CD4-positive, alpha-beta T cell treated with Interleukin-17A for 4 hours (primary cell): ENCODE data around the gene UGCG.
"Not testable (repeated sequence)": the region's sequence is repeated elsewhere in the genome, so short reads cannot be mapped to it uniquely, and the experiment has no call there.

Source experiments
- DNase-seq: peaks from one replicate; pipeline ENCODE4 v3.0.0-alpha.2; 2020; ENCODE audit warnings: mixed read lengths

The UGCG gene

DNA sequence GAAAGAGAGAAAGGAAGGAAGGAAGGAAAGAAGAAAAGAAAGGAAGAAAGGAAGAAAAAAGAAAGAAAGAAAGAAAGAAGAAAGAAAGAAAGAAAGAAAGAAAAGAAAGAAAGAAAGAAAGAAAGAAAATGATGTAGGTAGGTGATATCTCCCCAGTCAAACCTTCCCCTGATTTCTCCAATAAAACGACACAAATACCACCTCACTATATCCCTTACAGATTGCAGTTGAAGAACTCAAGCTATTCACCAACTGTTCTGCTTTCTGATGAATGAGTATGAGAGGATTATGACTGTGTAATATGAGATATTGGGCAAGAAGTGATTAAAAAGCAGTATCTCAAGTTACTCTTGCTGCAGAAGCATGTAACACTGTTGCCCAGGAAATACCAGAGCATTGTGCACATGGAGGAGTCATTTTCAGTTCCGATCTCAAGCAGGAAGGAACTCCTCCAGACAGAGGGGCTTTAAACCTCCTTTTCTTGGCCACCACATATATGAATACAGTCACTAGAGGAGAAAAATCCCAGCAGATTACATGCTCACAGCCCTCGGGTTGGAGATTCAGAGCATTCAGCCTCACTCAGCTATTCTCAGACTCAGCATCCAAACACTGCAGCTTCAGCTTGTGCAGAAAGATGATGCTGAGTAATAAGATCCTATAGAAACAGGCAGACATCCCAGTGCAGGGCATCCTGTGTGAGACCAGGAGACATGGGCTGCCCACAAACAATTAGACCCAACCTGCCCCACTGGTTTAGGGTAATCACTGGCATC, 61.4 kb downstream of the UGCG start:
- DNase-seq: peak; percentile 18

DNA sequence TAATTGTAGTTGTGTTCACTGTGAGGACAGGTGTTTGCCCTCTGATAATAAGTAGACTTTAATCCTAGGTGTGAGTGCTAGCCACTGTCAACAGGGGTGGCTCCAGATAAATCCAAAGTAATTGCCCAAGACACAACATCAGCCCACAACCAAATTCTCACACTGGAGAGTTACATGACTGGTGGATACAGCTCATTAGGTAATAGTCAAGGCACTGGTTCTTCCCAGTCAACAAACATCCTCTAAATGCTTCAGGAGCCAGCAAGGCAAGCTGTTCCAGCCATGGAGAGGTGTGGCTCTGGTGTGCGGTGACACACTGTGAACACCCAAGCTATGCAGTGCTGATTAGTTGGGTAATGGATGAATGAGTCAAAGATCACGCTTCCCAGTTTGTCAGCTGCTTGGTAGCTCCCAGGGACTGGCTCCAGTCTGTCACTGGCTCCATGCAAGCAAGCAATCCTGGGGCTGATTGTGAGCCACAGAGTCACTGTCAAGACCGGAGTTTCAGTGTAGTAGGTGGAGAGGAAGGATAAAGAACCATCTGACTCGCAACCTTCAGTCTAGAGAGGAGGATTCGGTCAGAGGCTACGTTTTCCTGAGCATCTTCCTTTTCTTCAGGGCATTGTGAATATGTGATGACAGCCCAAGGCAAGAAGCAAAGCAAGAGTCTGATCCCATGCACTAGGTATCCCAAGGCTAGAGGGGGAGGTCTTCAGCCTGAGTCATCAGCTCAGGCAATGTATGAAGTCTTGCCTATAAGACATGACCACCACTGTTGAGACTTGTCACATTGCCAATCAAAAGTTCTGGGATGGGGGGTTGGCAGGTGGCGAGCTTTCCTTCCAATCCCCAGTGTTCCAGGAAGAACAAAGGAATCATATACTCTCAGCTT, 63.1 kb downstream of the UGCG start:
- DNase-seq: no peak

DNA sequence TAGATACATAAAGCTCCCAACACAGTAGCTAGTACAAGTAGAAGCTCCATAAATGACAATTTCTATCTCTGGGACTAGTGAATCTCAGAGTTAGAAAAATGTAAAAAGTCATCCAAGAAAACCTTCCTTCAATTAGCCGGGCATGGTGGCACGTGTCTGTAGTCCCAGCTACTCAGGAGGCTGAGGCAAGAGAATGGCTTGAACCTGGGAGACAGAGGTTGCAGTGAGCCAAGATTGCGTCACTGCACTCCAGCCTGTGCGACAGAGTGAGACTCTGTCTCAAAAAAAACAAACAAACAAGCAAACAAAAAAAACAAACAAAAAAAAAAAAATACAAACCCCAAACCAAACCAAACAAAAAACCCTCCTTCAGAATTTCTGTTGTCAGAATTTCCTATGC, 63.9 kb downstream of the UGCG start:
- DNase-seq: not testable (repeated sequence)

DNA sequence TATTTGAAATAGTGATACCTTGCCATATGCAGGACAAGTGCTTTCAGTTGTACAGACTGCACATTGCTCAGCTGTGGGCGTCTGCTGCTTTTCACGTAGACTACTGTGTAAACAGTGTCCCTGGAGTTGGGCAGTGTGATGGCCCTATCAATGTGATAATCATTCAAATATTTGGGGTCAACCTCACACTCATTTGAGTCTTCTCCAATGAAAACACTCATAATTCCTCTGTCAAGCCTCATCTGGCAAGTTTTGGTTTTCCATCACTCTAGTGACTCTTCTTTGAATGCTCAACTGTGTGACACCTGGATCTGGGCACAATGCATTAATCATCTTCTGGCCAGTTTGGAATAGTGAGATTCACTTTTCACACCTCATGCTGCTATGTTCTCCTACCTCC, 64.4 kb downstream of the UGCG start:
- DNase-seq: no peak

DNA sequence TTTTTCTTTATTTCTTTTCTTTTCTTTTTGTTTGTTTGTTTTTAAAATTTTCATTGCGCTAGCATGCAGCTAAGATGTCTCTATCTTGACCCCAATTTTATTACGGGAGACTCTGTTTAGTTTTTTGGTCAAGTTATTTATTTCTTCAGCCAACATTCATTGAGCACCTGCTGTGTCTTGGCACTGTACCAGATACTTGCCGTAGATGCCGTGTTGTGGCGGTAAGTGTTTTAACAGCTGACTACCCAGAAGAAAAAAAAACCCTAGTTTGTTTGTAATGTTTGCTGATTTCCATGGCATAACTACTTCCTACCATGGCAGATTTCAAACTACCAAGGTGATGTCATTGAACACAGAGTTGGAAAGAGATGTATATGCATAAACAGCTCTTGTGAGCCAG, 65.0 kb downstream of the UGCG start:
- no peak for DNase-seq

DNA sequence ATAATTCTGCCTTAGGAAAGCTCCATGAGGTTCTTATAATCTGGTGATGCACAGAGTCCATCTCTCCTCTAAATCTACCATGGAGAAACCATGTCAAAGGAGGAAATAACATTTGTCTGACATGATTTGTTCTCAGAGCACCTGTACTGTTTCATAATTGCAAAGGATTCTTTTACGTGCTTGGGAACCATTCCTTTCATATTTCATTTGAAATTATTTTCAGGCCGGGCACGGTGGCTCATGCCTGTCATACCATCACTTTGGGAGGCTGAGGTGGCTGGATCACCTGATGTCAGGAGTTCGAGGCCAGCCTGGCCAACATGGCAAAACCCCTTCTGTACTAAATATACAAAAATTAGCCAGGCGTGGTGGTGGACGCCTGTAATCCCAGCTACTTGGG, 65.4 kb downstream of the UGCG start:
- no peak for DNase-seq

DNA sequence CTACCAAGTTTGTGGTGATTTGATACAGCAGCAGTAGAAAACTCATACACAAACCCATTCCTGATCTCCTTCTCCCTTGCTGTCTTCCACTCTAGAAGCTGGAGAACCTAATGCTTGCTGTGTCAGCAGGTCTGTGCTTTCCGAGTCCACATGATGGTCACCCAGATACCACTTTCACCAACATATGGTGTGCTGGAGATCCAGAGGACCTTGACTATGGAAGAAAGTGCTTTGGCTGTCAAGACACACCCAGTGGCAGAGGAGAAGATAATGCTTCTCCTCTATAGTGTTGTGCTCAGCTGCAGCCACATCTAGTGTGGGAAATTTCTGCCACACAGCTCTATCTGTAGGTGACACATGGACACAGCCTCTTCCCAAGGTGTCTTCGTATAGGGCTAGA, 67.4 kb downstream of the UGCG start:
- DNase-seq: no peak

DNA sequence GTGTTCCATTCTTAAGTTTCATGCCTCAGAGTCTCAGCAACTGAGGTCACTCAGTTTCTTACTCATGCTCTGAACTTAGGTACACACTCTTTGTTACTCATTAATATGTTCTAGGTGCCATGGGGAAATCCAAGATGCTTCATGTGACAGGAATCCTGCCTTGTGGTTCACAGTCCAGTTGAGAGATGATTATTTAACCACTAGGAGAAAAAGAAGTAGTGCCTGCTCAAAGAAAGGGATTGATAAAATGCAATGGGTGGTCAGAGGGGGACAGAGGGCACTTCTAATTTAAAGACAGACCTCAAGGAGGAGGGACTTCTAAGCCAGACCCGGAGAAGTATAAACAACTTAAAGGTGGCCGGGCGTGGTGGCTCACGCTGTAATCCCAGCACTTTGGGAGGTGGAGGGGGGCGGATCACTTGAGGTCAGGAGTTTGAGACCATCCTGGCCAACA, 69.0 kb downstream of the UGCG start:
- DNase-seq: no peak

DNA sequence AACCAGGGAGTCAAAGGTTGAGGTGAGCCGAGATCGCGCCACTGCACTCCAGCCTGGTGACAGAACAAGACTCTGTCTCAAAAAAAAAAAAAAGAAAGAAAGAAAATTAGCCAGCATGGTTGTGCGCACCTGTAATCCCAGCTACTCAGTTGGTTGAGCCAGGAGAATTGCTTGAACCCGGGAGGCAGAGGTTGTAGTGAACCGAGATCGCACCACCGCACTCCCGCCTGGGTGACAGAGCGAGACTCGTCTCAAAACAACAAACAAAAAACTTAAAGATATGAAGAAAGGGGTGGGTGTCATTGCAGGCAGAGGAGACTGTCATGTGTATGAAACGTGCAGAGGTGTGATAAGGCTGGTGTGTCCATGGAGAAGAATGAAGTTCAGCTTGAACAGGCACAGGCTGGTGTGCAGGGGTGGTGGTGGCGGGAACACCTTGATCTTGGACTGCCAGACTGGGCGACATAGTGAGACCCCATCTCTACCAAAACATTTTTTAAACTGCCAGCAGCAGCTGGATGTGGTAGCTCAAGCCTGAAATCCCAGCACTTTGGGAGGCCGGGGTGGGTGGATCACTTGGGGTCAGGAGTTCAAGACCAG, 69.6 kb downstream of the UGCG start:
- DNase-seq: no peak

DNA sequence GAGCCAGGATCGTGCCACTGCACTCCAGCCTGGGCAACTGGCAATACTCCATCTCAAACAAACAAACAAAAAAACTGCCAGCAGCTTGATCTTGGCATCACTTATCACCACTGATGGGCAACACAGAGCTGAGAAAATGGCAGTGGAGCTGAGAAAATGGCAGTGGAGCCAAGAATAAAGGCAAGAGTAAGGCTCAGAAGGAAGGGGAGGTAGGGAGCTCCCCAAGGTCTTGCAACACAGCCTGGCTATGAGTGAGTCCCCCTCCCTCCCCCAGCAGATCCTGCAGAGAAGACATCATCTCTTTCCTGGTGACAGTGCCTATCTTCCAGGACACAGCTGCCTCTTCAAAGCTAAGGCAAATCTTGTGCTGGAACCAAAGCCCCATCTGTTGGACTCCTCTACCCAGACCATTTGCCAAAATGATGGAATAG, 70.3 kb downstream of the UGCG start:
- no peak for DNase-seq

DNA sequence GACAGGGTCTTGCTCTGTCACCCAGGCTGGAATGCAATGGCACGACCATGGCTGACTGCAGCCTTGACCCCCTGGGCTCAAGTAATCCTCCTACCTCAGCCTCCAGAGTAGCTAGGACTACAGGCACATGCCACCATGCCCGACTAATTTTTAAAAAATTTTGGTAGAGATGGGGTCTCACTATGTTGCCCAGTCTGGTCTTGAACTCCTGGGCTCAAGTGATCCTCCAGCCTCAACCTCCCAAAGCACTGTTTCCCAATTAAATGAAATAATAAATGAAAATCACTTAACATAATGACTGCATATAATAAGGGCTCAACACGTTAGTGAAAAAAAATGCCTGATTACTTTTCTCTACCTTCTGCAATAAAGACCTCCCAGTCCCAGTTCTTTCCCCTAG, 71.0 kb downstream of the UGCG start:
- no peak for DNase-seq

DNA sequence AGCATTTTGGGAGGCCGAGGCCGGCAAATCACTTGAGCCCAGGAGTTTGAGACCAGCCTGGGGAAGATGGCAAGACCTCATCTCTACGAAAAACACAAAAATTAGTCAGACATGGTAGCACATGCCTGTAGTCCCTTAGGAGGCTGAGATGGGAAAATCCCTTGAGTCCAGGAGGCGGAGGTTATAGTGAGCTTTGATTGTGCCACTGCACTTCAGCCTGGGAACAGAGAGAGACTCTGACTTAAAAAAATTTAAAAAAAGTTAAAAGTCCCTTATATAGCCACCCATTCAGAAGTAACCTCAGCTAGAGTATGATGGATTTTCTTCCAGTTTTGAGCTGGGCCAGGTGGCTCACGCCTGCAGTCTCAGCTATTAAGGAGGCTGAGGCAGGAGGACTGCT, 72.4 kb downstream of the UGCG start:
- DNase-seq: no peak

DNA sequence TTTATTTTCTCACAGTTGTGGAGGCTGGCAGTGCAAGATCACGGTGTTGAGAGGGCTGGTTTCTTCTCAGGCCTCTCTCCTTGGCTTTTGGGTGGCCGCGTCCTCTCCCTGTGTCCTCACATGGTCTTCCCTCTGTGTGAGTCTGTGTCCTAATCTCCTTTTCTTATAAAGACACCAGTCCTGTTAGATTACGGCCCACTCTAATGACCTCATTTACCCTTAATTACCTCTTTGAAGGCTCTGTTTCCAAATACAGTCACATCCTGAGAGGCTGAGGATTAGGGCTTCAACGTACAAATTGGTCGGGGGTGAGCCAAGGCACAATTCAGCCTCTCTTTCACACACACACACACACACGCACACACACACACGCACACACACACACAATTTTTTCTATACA, 73.0 kb downstream of the UGCG start:
- no peak for DNase-seq

DNA sequence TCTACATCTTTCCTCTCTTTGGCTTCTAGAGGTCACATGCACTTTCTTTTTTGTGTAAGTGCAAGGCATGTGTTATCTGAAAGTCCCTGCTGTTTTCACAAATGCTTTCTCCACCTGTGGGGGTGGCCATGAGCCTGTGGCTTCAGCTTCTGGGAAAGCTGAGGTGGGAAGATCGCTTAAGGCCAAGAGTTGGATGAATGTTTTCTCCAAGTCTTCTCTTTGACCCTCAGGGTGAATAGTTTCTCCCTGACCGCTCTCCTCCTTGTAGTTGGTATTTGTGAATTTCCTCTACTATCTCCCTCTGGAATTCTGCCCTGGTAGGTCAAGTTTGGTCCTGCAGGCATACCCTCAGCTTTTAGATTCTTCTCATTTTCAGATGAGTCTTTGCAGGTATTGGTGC, 74.2 kb downstream of the UGCG start:
- no peak for DNase-seq

DNA sequence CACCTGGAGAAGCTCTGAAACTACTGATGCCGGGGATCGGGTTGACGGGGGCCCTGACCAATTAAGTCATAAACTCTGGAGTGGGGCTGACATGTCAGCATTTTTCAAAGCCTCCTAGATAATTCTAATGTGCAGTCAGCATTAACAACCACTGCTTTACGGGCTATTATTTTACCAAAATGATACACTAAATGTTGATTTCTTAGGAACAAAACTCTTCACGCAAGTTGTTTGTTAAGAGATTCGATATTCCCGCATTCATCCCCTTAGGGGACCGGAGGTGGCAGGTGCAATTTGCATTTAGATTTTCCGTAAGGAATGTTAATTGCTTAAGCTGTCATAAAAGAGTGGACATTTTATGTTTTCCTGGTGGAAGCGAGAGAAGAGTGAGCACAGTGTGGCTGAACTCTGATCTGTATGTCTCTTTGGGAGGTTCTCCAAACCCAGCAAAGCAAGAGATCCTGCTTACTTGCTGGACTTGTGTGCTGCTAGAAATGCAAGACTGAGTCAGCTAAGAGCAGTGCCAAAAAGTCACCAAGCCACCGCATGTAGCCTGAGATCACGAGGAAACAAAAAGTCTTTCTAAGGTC, 77.6 kb downstream of the UGCG start:
- DNase-seq: no peak

DNA sequence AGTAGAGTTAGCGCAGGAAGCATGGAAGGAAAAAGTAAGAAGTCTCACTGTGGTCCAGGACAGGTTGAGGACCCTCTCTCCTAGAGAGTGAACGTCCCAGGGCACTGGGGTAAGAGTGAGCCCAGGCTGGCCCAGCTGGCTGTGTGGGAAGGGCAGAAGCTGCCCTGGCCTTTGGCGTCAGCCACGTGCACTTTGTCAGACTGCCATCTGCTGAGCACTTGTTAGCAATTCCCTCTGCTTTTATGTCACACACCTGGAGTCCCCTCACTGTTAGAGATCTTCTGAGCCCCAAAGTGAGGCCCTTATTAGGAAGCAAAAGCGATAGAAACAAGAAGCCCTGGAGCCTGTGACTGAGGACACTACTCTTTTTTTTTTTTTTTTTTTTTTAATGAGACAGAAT, 79.1 kb downstream of the UGCG start:
- DNase-seq: peak; percentile 48

DNA sequence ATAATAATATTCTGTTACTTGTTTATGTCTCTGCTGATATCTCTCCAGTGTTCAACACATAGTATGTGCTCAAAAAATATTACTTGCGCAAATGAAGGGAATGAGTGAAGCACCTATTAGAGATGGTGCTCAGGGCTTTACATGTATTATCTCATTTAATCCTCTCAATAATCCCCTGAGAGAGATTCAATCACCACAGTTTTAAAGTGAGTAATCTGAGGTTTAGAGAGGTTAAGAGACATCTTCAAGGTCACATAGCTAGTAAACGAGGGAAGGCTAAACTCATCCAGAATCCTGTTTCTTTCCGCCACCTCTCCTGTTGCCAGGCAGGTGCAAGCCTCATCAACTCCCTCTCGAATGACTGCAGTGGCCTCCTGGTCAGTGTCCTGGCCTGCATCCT, 82.0 kb downstream of the UGCG start:
- no peak for DNase-seq

DNA sequence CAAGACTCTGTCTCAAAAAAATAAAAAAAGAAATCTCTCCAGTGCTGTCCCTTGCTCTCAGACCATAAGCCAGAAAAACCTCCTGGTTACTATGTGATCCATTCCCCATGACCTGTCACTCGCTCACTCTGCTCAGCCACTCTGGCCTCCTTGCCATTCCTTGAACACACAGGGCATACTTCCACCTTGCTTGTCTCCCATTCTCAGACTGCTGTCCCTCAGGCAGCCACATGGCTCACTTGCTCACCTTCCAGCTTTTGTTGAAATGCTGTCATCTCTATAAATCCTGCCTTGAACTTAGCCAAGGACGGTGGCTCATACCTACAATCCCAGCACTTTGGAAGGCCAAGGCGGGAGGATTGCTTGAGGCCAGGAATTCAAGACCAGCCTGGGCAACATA, 82.9 kb downstream of the UGCG start:
- no peak for DNase-seq

DNA sequence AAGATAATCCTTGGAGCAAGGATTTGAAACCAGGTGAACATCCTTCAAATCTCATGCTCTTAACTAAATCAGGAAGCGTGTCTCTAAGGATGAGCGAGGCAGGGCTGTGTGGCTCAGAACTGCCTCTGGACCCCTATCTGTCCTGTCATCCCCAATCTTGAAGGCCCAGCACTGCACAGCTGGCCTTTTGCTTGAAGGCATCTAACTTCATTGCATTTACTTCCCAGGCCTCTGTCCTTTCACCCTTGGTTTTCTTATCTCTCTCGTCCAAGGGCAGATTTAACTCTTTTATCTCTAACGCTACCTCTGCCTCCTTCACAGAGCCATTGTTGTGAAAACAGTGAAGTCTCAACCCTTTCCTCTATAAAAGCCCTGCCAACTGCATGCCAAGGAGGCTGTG, 83.8 kb downstream of the UGCG start:
- DNase-seq: no peak

DNA sequence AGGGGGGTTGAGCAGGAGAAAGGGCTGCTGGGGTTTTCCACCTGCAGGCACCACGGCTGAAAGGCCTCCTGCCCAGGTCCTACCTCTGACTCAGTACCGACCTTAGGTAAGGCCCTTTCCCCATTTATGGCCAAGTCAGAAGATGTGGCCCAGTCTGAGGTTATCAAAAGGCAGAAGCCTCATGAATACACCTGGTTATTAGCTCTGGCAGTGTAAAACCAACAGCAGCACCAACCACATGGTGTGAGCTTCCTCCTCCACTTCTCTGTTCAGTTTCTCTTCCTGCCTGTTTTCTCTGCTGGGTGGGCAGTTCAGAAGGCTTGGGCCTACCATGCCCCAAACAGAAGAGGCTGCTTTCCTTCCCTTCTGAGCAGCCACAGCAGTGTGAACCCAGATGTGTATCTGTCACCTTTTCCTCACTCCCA, 86.9 kb downstream of the UGCG start:
- DNase-seq: no peak

DNA sequence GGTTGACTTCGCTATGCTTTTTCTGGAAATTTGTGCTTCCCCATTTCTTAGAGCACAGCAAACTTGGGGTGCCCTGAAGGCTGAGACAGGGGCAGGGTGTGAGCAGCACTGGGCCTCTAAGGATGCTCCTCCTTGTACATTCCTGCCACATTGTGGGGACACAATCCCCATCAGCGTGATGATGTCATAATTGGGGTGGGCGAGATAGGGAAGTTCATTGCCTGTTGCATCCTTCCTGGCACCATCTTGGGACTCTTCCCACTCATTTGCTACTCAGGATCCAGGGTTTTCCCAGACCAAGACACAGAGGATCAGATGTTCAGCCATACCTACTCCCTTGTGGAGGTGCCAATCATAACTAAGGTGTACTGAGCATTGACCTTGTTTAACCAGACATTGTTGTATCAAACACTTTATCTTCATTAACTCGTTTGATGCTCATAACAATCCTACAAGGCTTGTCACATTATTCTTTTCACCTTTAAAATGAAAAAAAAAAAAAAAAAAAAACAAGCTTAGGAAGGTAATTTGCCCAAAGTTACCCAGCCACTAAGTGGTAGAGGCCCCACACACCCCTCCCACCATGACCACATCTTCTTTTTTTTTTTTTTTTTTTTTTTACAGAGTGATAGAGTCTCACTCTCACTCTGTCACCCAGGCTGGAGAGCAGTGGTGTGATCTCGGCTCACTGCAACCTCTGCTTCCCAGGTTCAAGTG, 87.6 kb downstream of the UGCG start:
- DNase-seq: no peak
